Right lobe of liver (tissue), 6 donors: Measurements from ENCODE around the gene C6orf15. TPM values are rescaled to one million over a fixed set of nuclear protein-coding genes. Genes with fewer than 3 reads are reported as not detected.

Experiments
- ATAC-seq, 4 donors: fragments of 200-7000 bp; cut with Tn5 transposase; one replicate each; pipeline ENCODE4 v1.9.1; 2020; ENCODE audit warnings: mild to moderate bottlenecking in 4 of 4, moderate library complexity in 4 of 4
- DNase-seq, 3 donors: peaks; one replicate each; pipeline ENCODE4 v3.0.0-alpha.2; 2020
- H3K27ac ChIP-seq, 3 donors: fragments of 200-600 bp; one replicate each; pipeline ENCODE4 v1.8.0; 2022
- H3K27me3 ChIP-seq, 2 donors: fragments of 200-600 bp; one replicate each; pipeline ENCODE4 v1.8.0; 2022
- H3K36me3 ChIP-seq, 4 donors: fragments of 200-600 bp; sonication (generic) in 1 of 4; one replicate each; pipeline versions ENCODE4 v1.5.1 to v1.8.0; 2017 to 2022; ENCODE audit warnings: control low read depth in 1 of 4
- H3K4me1 ChIP-seq, 4 donors: fragments of 200-600 bp; sonication (generic) in 1 of 4; one replicate each; pipeline versions ENCODE4 v1.5.1 to v1.8.0; 2017 to 2022; ENCODE audit warnings: control low read depth in 1 of 4
- H3K4me3 ChIP-seq, 3 donors: fragments of 200-600 bp; one replicate each; pipeline ENCODE4 v1.8.0; 2022
- H3K9me3 ChIP-seq, 4 donors: fragments of 200-600 bp; sonication (generic) in 1 of 4; one replicate each; pipeline versions ENCODE4 v1.5.1 to v1.8.0; 2017 to 2022; ENCODE audit warnings: control low read depth in 1 of 4
- POLR2A ChIP-seq: fragments of 450-650 bp; IDR thresholded peaks from one replicate; pipeline ENCODE4 v1.6.1; 2017; ENCODE audit warnings: antibody characterized with exemption, mild to moderate bottlenecking
- WGBS: methylation state at CpG from one replicate; pipeline ENCODE4 v1.1.6; 2018; ENCODE audit warnings: low coverage, low lambda C conversion rate; ENCODE audit not compliant: insufficient coverage; ENCODE audit errors: missing lambda C conversion rate; 5-methylcytosine and 5-hydroxymethylcytosine counted together
- intact Hi-C, 2 donors: fragments of 100-400 bp; cut with DNase I; formaldehyde crosslinking; loops; one replicate each; pipeline versions ENCODE4 v1.11.2 to v1.14.1; 2022
- total RNA-seq, 6 experiments: library from RNA; depleted of rRNA in 2 of 6; stranded (reverse); fragments of >200 nt in 2 of 6; fragmentation: NEBNext Ultra II Directional in 3 of 6; extraction: Animal tissue kit (Norgen Biotek cat#: 25700) in 3 of 6; gene quantifications; one replicate each; pipeline versions ENCODE4 v1.1.0 to v1.2.4, GENCODE V29; 2016 to 2023
- TF ChIP-seq, protein P1 (sequence below), 4 donors: fragments of 200-600 bp in 3 of 4; fragments of 450-650 bp in 1 of 4; IDR thresholded peaks; one replicate each; pipeline versions ENCODE4 v1.5.1 to v1.8.0; 2016 to 2022; ENCODE audit warnings: antibody characterized with exemption in 4 of 4, mild to moderate bottlenecking in 2 of 4
- donor health status: DM: no; HTN: yes; CAD: no.
- donor health status: DM: no; HTN: no; CAD: no.
- donor health status: DM: no; HTN: no; CAD: no.
- donor health status: DM: no; HTN: yes; CAD: no.
- donor health status: DM: no; HTN: yes; CAD: no.

C6orf15 gene
- total RNA-seq, 6 experiments from 2014 or later: not detected

DNA sequence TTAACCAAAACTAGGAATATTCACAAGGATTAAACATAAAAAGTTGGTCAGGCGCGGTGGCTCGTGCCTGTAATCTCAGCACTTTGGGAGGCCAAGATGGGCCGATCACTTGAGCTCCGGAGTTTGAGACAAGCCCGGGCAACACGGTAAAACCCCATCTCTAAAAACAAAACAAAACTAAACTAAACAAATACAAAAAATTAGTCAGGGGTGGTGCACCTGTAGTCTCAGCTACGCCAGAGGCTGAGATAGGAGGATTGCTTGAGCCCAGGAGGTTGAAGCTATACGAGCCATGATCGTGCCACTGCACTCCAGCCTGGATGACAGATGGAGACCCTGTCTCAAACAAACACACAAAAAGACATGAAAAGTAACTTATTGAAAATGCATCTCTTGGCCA, 23.3 kb upstream of the C6orf15 start:
- no peak overlapping the region for H3K4me3 ChIP-seq
- no peak overlapping the region for H3K27ac ChIP-seq
- H3K36me3 ChIP-seq: no peaks in the 10 kb centered on the region
- no peak for TF ChIP-seq POLR2A
- TF ChIP-seq, protein P1, sequence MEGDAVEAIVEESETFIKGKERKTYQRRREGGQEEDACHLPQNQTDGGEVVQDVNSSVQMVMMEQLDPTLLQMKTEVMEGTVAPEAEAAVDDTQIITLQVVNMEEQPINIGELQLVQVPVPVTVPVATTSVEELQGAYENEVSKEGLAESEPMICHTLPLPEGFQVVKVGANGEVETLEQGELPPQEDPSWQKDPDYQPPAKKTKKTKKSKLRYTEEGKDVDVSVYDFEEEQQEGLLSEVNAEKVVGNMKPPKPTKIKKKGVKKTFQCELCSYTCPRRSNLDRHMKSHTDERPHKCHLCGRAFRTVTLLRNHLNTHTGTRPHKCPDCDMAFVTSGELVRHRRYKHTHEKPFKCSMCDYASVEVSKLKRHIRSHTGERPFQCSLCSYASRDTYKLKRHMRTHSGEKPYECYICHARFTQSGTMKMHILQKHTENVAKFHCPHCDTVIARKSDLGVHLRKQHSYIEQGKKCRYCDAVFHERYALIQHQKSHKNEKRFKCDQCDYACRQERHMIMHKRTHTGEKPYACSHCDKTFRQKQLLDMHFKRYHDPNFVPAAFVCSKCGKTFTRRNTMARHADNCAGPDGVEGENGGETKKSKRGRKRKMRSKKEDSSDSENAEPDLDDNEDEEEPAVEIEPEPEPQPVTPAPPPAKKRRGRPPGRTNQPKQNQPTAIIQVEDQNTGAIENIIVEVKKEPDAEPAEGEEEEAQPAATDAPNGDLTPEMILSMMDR (IDR thresholded peaks at IDR 0.05): no peak
- ATAC-seq (no peak), DNase-seq (no peak)
- intact Hi-C loops: loop anchor here (5.0 to 10.0 kb wide), 3 partner anchors 57 to 242 kb away; no protein-coding TSS in a partner anchor
- 76% methylated on average over 8 of the region's 10 CpGs for WGBS
- H3K4me1 ChIP-seq: no peaks in the 10 kb centered on the region
- H3K9me3 ChIP-seq: no peaks in the 10 kb centered on the region
- no peaks in the 10 kb centered on the region for H3K27me3 ChIP-seq

DNA sequence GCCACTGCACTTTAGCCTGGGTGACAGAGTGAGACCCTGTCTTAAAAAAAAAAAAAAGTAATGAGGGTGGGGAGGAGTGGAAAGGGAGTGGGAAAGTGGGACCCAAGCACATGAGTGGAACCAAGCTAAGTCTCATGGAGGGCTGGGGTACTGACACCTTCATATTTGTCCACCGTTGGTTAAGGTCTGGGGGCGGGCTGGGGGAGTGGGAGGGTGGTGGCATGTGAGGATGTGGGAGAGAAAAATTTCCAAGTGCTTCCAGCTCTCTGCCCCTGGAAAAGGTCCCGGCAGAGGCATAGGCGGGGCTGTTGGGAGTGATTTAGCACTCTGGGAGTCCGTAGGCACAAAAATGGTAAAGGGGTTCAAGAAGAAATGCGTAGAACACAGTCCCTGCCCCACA, 20.4 kb upstream of the C6orf15 start:
- Histone ChIP-seq H3K27me3 (no peaks in the 10 kb centered on the region), H3K4me3 (no peak overlapping the region), H3K27ac (no peak overlapping the region), H3K9me3 (no peaks in the 10 kb centered on the region), H3K36me3 (no peaks in the 10 kb centered on the region), H3K4me1 (no peaks in the 10 kb centered on the region)
- intact Hi-C loops: loop anchor here in 1 of 2 donors (10.0 kb wide), 1 partner anchor 242 kb away; no protein-coding TSS in a partner anchor
- 57% methylated on average over 6 of the region's 6 CpGs for WGBS
- TF ChIP-seq, protein P1 (IDR thresholded peaks at IDR 0.05): no peak
- no peak for TF ChIP-seq POLR2A
- DNase-seq (no peak), ATAC-seq (no peak)

DNA sequence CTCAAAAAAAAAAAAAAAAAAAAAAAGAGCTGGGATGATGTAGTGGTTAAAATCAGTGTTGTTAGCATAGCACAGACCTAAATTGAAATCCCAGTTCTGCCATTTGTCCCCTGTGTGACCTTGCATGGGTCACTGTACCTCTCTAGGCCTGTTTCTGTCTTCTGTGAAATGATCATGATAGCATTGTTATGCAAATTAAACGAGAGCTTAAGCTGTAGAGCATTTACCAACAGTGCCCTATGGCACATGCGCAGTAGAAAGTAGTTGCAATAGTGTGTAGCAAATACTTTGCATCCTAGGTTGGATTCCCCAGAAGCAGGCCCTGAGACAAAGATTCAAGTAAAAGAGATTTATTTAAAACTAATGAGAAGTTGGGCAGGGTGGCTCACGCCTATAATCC, 19.2 kb upstream of the C6orf15 start:
- DNase-seq (no peak), ATAC-seq (no peak)
- Histone ChIP-seq H3K27me3 (no peaks in the 10 kb centered on the region), H3K36me3 (no peaks in the 10 kb centered on the region), H3K4me3 (no peak overlapping the region), H3K4me1 (no peaks in the 10 kb centered on the region), H3K27ac (no peak overlapping the region), H3K9me3 (no peaks in the 10 kb centered on the region)
- intact Hi-C loops: loop anchor here in 1 of 2 donors (10.0 kb wide), 1 partner anchor 243 kb away; no protein-coding TSS in a partner anchor
- WGBS: 84% methylated on average over 3 of the region's 3 CpGs
- TF ChIP-seq, protein P1 (IDR thresholded peaks at IDR 0.05): no peak
- TF ChIP-seq POLR2A: no peak

DNA sequence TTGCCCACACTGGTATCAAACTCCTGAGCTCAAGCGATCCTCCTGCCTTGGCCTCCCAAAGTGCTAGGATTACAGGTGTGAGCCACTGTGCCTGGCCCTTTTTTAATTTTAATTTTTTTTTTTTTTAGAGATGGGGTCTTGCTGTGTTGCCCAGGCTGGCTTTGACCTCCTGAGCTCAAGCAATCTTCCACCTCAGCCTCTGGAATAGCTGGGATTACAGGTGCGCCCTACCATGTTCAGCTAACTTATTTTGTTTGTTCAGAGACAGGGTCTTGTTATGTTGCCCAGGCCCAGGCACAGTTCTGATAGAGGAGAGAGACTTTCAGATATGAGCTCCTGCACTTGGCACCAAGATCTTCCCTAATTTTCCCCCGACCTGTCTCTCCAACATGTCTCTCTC, 18.4 kb upstream of the C6orf15 start:
- Histone ChIP-seq H3K9me3 (no peaks in the 10 kb centered on the region), H3K4me3 (no peak overlapping the region), H3K27ac (no peak overlapping the region), H3K4me1 (no peaks in the 10 kb centered on the region), H3K27me3 (no peaks in the 10 kb centered on the region), H3K36me3 (no peaks in the 10 kb centered on the region)
- TF ChIP-seq POLR2A: no peak
- TF ChIP-seq, protein P1 (IDR thresholded peaks at IDR 0.05): no peak
- 69% methylated on average over 3 of the region's 3 CpGs for WGBS
- intact Hi-C loops: loop anchor here in 1 of 2 donors (10.0 kb wide), 1 partner anchor 244 kb away; no protein-coding TSS in a partner anchor
- DNase-seq (no peak), ATAC-seq (no peak)

DNA sequence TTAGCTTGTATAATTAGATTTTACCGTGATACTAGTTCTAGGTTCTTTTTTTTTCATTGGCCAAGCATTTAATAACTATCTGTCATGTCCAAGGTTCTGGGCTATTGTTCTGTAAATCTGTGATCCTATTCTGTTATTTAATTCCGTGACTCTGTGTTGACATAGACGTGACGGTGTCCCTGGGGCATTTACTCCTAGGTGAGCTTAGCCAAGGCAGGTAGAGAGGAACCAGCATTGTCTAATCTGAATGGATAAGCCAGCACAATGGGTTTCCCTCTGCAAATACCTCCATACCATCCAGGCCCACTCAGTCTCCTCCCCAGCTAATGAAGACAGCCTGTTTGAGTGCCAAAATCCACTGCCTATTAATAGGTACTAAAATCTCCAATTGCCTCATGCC, 16.8 kb upstream of the C6orf15 start:
- no peak overlapping the region for H3K4me3 ChIP-seq
- no peaks in the 10 kb centered on the region for H3K9me3 ChIP-seq
- 26% methylated on average over 4 of the region's 4 CpGs for WGBS
- no peak overlapping the region for H3K27ac ChIP-seq
- TF ChIP-seq, protein P1 (IDR thresholded peaks at IDR 0.05): no peak
- TF ChIP-seq POLR2A: no peak
- DNase-seq: no peak
- no peaks in the 10 kb centered on the region for H3K4me1 ChIP-seq
- ATAC-seq: no peak
- intact Hi-C loops: no loop called here
- H3K27me3 ChIP-seq: no peaks in the 10 kb centered on the region
- no peaks in the 10 kb centered on the region for H3K36me3 ChIP-seq
